ENCODE measurements around the gene CTNS.

GRCh38 chr17:3665834-3666233, 29.3 kb downstream of the CTNS start:
- TF ChIP-seq POLR2A (IDR thresholded peaks at IDR 0.05): no peak
- TF ChIP-seq CTCF (IDR thresholded peaks at IDR 0.05 in 4 of 5, conservative IDR thresholded peaks at IDR 0.05 in 1 of 5): no peak
